NT2/D1 (cell line): ENCODE measurements around the gene TTC29.

Experiments used
- SUZ12 ChIP-seq: IDR thresholded peaks from 2 replicates; pipeline ENCODE4 v1.6.1; 2011; ENCODE audit not compliant: insufficient read length, insufficient read depth; ENCODE audit errors: extremely low read depth
- YY1 ChIP-seq: IDR thresholded peaks from 2 replicates; pipeline ENCODE4 v1.6.1; 2011; ENCODE audit not compliant: insufficient read length, insufficient read depth
- ZNF274 ChIP-seq: IDR thresholded peaks from 2 replicates; pipeline ENCODE4 v1.6.1; 2011; ENCODE audit warnings: mild to moderate bottlenecking, low read depth, low read length

- TF ChIP-seq ZNF274 = no peak
- TF ChIP-seq YY1 = no peak
- no peak for TF ChIP-seq SUZ12
Observed at GRCh38 chr4:146814750-146815149, 130.9 kb downstream of the TTC29 start.
